K562 (cell line): Measurements from ENCODE around the gene IL37. TPM values are rescaled to one million over a fixed set of nuclear protein-coding genes. Genes with fewer than 3 reads are reported as not detected.

Experiments used
- ATAC-seq: fragments of 200-7000 bp; cut with Tn5 transposase; 3 replicates; pipeline ENCODE4 v1.9.1; 2020; ENCODE audit warnings: moderate library complexity
- BruUV-seq: library from RNA; stranded (reverse); fragments of 400-500 nt; replicated peaks from 2 replicates; lab custom pipeline; 2021; lab: Mats Ljungman, UMichigan
- CTCF ChIA-PET: fragments of 300-600 bp; formaldehyde crosslinking; extraction: SDS; loops from one replicate; lab custom pipeline; 2021; ENCODE audit warnings: low intra/inter-chr PET ratio; lab: Yijun Ruan, JAX
- POLR2A ChIA-PET: fragments of 300-600, 350-650 bp; sonication (Branson Sonifier 250); formaldehyde crosslinking; extraction: SDS; loops from one replicate; lab custom pipeline; 2021; ENCODE audit warnings: antibody characterized with exemption, inconsistent platforms; lab: Yijun Ruan, JAX
- DNase-seq, 4 experiments: peaks; one replicate each; pipeline versions ENCODE4 v3.0.0 to v3.0.0-alpha.2; 2011 to 2018; ENCODE audit warnings: low spot score in 3 of 4, mixed read lengths in 3 of 4; ENCODE audit errors: extremely low read depth in 1 of 4
- FAIRE-seq: peaks from 2 replicates; lab custom pipeline; 2011; peaks lifted over from hg19 to GRCh38; lab: Jason Lieb, UNC
- H2AFZ ChIP-seq: 2 replicates; pipeline ENCODE4 v1.6.0; 2011; ENCODE audit warnings: low read depth, low read length, control low read depth, inconsistent platforms
- H3K27ac ChIP-seq: fragments of 200-600 bp; 3 replicates; pipeline ENCODE4 v1.8.0; 2011; ENCODE audit warnings: low read depth, mild to moderate bottlenecking, control low read depth, inconsistent platforms, low read length, moderate library complexity, mixed read lengths; ENCODE audit errors: extremely low read depth
- H3K27me3 ChIP-seq, 2 experiments: fragments of 300-600 bp in 1 of 2; 2 replicates in 1 of 2; 3 replicates in 1 of 2; pipeline versions ENCODE4 v1.6.0 to v1.8.0; 2011; ENCODE audit warnings: inconsistent platforms in 2 of 2, low read length in 2 of 2, mild to moderate bottlenecking in 1 of 2, mixed read lengths in 1 of 2, moderate library complexity in 1 of 2; ENCODE audit not compliant: control insufficient read depth in 2 of 2, insufficient read depth in 2 of 2
- H3K36me3 ChIP-seq: fragments of 300-600 bp; 3 replicates; pipeline ENCODE4 v1.8.0; 2011; ENCODE audit warnings: mild to moderate bottlenecking, low read length, inconsistent platforms; ENCODE audit not compliant: control insufficient read depth, insufficient read depth
- H3K4me1 ChIP-seq, 2 experiments: fragments of 200-600 bp in 1 of 2; replicated peaks in 1 of 2; 2 replicates in 1 of 2; 3 replicates in 1 of 2; pipeline versions ENCODE4 v1.5.1 to v1.8.0; 2011; ENCODE audit warnings: inconsistent platforms in 2 of 2, low read length in 2 of 2, mild to moderate bottlenecking in 1 of 2, mixed read lengths in 1 of 2, moderate library complexity in 1 of 2; ENCODE audit not compliant: control insufficient read depth in 2 of 2, insufficient read depth in 2 of 2
- H3K4me2 ChIP-seq: 2 replicates; pipeline ENCODE4 v1.6.1; 2011; ENCODE audit warnings: low read length, control low read depth, inconsistent platforms, mixed read lengths; ENCODE audit not compliant: insufficient read depth
- H3K4me3 ChIP-seq: fragments of 200-600 bp; sonication (generic), shearing (Covaris generic); 2 replicates; pipeline ENCODE4 v1.5.1; 2016; ENCODE audit warnings: control low read depth, inconsistent platforms
- H3K79me2 ChIP-seq: fragments of 200-600 bp; 3 replicates; pipeline ENCODE4 v1.8.0; 2011; ENCODE audit warnings: low read length, inconsistent platforms; ENCODE audit not compliant: control insufficient read depth, insufficient read depth
- H3K9ac ChIP-seq, 2 experiments: 2 replicates each; pipeline versions ENCODE4 v1.6.0 to v1.6.1; 2011; ENCODE audit warnings: low read depth in 2 of 2, low read length in 2 of 2, control low read depth in 1 of 2, inconsistent platforms in 1 of 2, mild to moderate bottlenecking in 1 of 2, mixed read lengths in 1 of 2; ENCODE audit not compliant: insufficient read depth in 1 of 2
- H3K9me1 ChIP-seq: one replicate; pipeline ENCODE4 v1.6.0; 2011; ENCODE audit warnings: inconsistent platforms, mild to moderate bottlenecking, low read length, moderate library complexity; ENCODE audit not compliant: control insufficient read depth, insufficient read depth
- H3K9me3 ChIP-seq: replicated peaks from 2 replicates; pipeline ENCODE4 v1.5.1; 2011; ENCODE audit warnings: low read depth, low read length, inconsistent platforms; ENCODE audit not compliant: control insufficient read depth, insufficient read depth
- H4K20me1 ChIP-seq: replicated peaks from 2 replicates; pipeline ENCODE4 v1.6.1; 2011; ENCODE audit warnings: low read length, inconsistent platforms, mixed read lengths; ENCODE audit not compliant: control insufficient read depth, insufficient read depth
- MTA3 ChIP-seq: fragments of 450-650 bp; formaldehyde crosslinking; IDR thresholded peaks from 2 replicates; pipeline ENCODE4 v1.6.1; 2017; ENCODE audit warnings: mild to moderate bottlenecking, borderline replicate concordance
- PCBP1 ChIP-seq: fragments of 200-400 bp; formaldehyde crosslinking; IDR thresholded peaks from 2 replicates; pipeline ENCODE4 v1.6.1; 2018; ENCODE audit warnings: mild to moderate bottlenecking, low read depth, low read length; ENCODE audit not compliant: poor library complexity, severe bottlenecking
- RAD21 ChIP-seq, 2 experiments: fragments of 250-450 bp in 1 of 2; fragments of 450-650 bp in 1 of 2; sonication (Bioruptor Pico) in 1 of 2; formaldehyde crosslinking in 1 of 2; IDR thresholded peaks in 1 of 2; conservative IDR thresholded peaks in 1 of 2; 2 replicates each; pipeline versions ENCODE4 v1.4.0 to v1.8.0; 2020 to 2022; ENCODE audit warnings: mild to moderate bottlenecking in 2 of 2, moderate library complexity in 1 of 2
- ZFPM2 ChIP-seq: fragments of 250-450 bp; sonication (Bioruptor Pico); IDR thresholded peaks from 2 replicates; pipeline ENCODE4 v1.5.1; 2022; ENCODE audit warnings: mild to moderate bottlenecking
- ZNF347 ChIP-seq: fragments of 450-650 bp; formaldehyde crosslinking; IDR thresholded peaks from 2 replicates; pipeline ENCODE4 v1.4.0; 2020; ENCODE audit warnings: low read depth, mild to moderate bottlenecking, moderate library complexity
- ZNF589 ChIP-seq: fragments of 200-800 bp; sonication (Bioruptor generic); IDR thresholded peaks from 2 replicates; pipeline ENCODE4 v1.6.1; 2016; ENCODE audit warnings: low read depth, missing genetic modification characterization, missing compliant biosample characterization
- ZNF668 ChIP-seq: fragments of 250-450 bp; sonication (Bioruptor Pico); IDR thresholded peaks from 2 replicates; pipeline ENCODE4 v1.8.0; 2022; ENCODE audit warnings: mild to moderate bottlenecking, inconsistent platforms
- WGBS: fragments of 100-300 bp; shearing (Covaris generic); methylation state at CpG from one replicate; pipeline ENCODE4 v1.1.6; 2016; ENCODE audit warnings: low coverage, mixed read lengths; ENCODE audit not compliant: insufficient coverage; ENCODE audit errors: missing lambda C conversion rate; 5-methylcytosine and 5-hydroxymethylcytosine counted together
- in situ Hi-C: fragments of 300-500 bp; cut with MboI; formaldehyde crosslinking; loops from 4 replicates; pipeline ENCODE4 v1.15.0; 2018; ENCODE audit warnings: inconsistent platforms, mixed read lengths
- intact Hi-C: fragments of 100-400 bp; cut with micrococcal nuclease; formaldehyde crosslinking; loops from 2 replicates; pipeline ENCODE4 v1.14.2; 2022
- polyA plus RNA-seq, 8 experiments: library from polyadenylated mRNA; depleted of rRNA in 4 of 8; stranded (reverse) in 5 of 8; unstranded in 3 of 8; fragments of >200 nt; fragmentation: Nextera tagmentation in 2 of 8; fragmentation: Illumina TruSeq in 1 of 8; extraction: Ambion mirVana in 2 of 8; extraction: Trizol in 1 of 8; gene quantifications; 2 replicates each; pipeline versions ENCODE4 v1.2.1 to v1.2.3, GENCODE V29; 2011 to 2014; ENCODE audit warnings: inconsistent platforms in 1 of 8, missing spikeins in 1 of 8
- total RNA-seq, 7 experiments: library from RNA; depleted of rRNA in 6 of 7; stranded (reverse); fragments of >200 nt in 6 of 7; fragmentation: Illumina TruSeq in 2 of 7; extraction: Trizol in 2 of 7; gene quantifications; 2 replicates each; pipeline versions ENCODE4 v1.2.1 to v1.2.3, GENCODE V29; 2011 to 2021; ENCODE audit warnings: low replicate concordance in 1 of 7
- TF ChIP-seq, protein P1 (sequence below), 3 experiments: IDR thresholded peaks in 2 of 3; conservative IDR thresholded peaks in 1 of 3; 2 replicates each; pipeline ENCODE4 v1.5.1; 2011 to 2012; ENCODE audit warnings: low read length in 3 of 3, mild to moderate bottlenecking in 3 of 3, control low read depth in 2 of 3, improper control_type of control experiment in 1 of 3, inconsistent platforms in 1 of 3, low read depth in 1 of 3, mixed read lengths in 1 of 3, moderate library complexity in 1 of 3; ENCODE audit not compliant: insufficient read depth in 2 of 3
- TF ChIP-seq, protein P2 (sequence below): fragments of 250-450 bp; sonication (Bioruptor Pico); IDR thresholded peaks from 2 replicates; pipeline ENCODE4 v1.9.0; 2021; ENCODE audit warnings: mild to moderate bottlenecking
- TF ChIP-seq, protein P3 (sequence below): fragments of 450-650 bp; IDR thresholded peaks from 2 replicates; pipeline ENCODE4 v1.7.1; 2018; ENCODE audit warnings: mild to moderate bottlenecking, low read depth; ENCODE audit not compliant: partially characterized antibody
- TF ChIP-seq, protein P4 (sequence below): fragments of 250-450 bp; sonication (Bioruptor Pico); IDR thresholded peaks from 2 replicates; pipeline ENCODE4 v1.8.0; 2021; ENCODE audit warnings: mild to moderate bottlenecking, moderate library complexity

The IL37 gene
- total and polyA plus RNA-seq, 9 of the 15 experiments (the other 6 are each of a cell fraction or from before 2014, with no cell fraction given) = not detected

DNA sequence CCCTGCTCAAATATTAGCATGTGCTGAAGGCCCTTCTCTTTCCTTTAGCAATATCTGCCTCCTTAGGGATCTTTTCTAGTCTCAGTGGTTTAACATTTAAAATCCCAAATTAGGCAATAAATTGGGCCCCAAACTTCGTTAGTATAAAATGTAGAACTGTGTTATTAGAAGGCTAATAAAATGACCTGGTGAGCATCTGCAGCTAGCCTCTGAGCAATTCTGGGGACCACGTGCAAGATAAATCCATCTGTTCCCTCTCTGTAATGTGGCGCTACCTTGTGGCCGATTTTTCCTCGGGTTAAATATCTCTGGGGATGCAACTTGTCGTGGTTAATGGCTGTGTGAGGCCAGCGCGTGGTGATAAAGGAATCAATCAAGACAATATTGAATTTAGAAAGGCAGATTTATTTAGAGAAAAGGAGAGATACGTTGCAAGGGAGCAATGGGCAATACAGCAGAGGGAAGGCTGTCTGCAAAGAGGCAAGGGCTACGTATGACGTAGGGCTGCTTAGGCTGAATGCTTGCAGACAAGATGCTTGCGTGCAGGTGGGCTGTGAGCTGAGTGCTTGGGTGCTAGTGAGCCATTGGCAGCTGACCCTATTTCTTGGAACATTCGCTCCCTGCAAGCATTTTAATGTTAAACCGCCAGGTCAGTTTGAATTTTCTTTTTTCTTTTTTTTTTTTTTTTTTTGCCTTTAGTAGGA is 48.3 kb downstream of the IL37 start (continued):
- TF ChIP-seq, protein P1, sequence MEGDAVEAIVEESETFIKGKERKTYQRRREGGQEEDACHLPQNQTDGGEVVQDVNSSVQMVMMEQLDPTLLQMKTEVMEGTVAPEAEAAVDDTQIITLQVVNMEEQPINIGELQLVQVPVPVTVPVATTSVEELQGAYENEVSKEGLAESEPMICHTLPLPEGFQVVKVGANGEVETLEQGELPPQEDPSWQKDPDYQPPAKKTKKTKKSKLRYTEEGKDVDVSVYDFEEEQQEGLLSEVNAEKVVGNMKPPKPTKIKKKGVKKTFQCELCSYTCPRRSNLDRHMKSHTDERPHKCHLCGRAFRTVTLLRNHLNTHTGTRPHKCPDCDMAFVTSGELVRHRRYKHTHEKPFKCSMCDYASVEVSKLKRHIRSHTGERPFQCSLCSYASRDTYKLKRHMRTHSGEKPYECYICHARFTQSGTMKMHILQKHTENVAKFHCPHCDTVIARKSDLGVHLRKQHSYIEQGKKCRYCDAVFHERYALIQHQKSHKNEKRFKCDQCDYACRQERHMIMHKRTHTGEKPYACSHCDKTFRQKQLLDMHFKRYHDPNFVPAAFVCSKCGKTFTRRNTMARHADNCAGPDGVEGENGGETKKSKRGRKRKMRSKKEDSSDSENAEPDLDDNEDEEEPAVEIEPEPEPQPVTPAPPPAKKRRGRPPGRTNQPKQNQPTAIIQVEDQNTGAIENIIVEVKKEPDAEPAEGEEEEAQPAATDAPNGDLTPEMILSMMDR (IDR thresholded peaks at IDR 0.05 in 2 of 3, conservative IDR thresholded peaks at IDR 0.05 in 1 of 3; ENCODE audit: insufficient read depth in 2 of 3, low read depth in 1 of 3, low read length in 3 of 3) = peak; percentile 21 to 52 (median 39); a peak in 5 of 6 replicates

DNA sequence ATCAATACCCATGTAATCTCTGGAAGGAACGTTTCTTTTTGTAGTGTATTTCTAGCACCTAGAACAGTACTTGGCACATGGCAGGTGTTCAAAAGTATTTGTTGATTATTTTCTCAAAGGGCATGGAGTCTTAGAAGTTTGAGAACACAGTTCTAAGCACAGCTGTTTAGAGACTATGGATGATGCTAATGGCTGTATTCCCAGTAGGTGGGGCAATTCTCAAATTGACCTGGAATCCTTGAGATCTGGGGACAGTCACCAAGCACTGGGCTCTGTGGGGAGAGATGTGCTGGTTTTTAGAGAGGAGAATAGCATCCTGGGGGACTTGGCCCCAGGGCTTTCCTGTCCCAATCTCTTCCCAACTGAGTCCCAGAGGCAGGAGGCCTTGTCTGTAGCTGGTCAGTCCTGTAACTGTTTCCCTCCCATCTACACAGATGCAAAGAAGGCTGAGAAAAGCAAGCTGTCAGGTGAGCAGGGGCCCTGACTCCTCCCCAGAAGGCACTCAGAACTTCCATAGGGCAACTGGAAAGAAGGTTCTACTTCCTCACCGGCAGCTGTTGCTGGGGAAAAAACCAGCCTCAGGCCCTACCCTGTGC is 49.4 kb downstream of the IL37 start:
- Histone ChIP-seq H3K4me1 (no peaks in the 10 kb centered on the region; a peak in 1 of 5 replicates), H3K27ac (no peak overlapping the region), H3K9ac (no peak overlapping the region), H3K4me2 (no peak overlapping the region), H2AFZ (no peak overlapping the region), H3K9me1 (no peaks in the 10 kb centered on the region), H3K9me3 (no peaks in the 10 kb centered on the region), H3K79me2 (no peaks in the 10 kb centered on the region), H3K4me3 (no peak overlapping the region), H3K36me3 (no peaks in the 10 kb centered on the region), H4K20me1 (0 out of 2 replicates have a peak, but pooled peaks cover 3% of the 10 kb centered on the region), H3K27me3 (peaks cover 15 to 27% of the 10 kb centered on the region in 2 experiments; a peak in 4 of 5 replicates)
- ATAC-seq = peak; percentile 65
- ChIA-PET POLR2A (interaction anchor here (1.5 kb wide), 1 partner anchor 10 kb away, joined by 4 read pairs; no protein-coding TSS in a partner anchor), CTCF (no interaction called here)
- in situ Hi-C loops = no loop called here
- 0% methylated on average over 2 of the region's 2 CpGs for WGBS
- intact Hi-C loops = no loop called here
- BruUV-seq = no TSS peak
- DNase-seq = peak in 2 of 4 experiments; percentile 18 to 31
- peak; percentile 32 for FAIRE-seq
- TF ChIP-seq MTA3 (no peak), ZNF589 (CRISPR knock-in tag) (no peak), ZNF668 (CRISPR knock-in tag) (no peak), ZNF347 (CRISPR knock-in tag) (no peak), RAD21 (CRISPR knock-in tag; conservative IDR thresholded peaks at IDR 0.05 in 1 of 2, IDR thresholded peaks at IDR 0.05 in 1 of 2) (peak in 1 of 2 experiments; percentile 56; a peak in 2 of 4 replicates), PCBP1 (no peak), ZFPM2 (CRISPR knock-in tag) (no peak)
- TF ChIP-seq, protein P2, sequence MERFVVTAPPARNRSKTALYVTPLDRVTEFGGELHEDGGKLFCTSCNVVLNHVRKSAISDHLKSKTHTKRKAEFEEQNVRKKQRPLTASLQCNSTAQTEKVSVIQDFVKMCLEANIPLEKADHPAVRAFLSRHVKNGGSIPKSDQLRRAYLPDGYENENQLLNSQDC (CRISPR knock-in tag) = no peak
- TF ChIP-seq, protein P3, sequence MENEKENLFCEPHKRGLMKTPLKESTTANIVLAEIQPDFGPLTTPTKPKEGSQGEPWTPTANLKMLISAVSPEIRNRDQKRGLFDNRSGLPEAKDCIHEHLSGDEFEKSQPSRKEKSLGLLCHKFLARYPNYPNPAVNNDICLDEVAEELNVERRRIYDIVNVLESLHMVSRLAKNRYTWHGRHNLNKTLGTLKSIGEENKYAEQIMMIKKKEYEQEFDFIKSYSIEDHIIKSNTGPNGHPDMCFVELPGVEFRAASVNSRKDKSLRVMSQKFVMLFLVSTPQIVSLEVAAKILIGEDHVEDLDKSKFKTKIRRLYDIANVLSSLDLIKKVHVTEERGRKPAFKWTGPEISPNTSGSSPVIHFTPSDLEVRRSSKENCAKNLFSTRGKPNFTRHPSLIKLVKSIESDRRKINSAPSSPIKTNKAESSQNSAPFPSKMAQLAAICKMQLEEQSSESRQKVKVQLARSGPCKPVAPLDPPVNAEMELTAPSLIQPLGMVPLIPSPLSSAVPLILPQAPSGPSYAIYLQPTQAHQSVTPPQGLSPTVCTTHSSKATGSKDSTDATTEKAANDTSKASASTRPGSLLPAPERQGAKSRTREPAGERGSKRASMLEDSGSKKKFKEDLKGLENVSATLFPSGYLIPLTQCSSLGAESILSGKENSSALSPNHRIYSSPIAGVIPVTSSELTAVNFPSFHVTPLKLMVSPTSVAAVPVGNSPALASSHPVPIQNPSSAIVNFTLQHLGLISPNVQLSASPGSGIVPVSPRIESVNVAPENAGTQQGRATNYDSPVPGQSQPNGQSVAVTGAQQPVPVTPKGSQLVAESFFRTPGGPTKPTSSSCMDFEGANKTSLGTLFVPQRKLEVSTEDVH = no peak
- TF ChIP-seq, protein P4, sequence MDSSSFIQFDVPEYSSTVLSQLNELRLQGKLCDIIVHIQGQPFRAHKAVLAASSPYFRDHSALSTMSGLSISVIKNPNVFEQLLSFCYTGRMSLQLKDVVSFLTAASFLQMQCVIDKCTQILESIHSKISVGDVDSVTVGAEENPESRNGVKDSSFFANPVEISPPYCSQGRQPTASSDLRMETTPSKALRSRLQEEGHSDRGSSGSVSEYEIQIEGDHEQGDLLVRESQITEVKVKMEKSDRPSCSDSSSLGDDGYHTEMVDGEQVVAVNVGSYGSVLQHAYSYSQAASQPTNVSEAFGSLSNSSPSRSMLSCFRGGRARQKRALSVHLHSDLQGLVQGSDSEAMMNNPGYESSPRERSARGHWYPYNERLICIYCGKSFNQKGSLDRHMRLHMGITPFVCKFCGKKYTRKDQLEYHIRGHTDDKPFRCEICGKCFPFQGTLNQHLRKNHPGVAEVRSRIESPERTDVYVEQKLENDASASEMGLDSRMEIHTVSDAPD (CRISPR knock-in tag) = no peak
